Measurements from ENCODE around the gene PI4KB.
"Not testable (repeated sequence)": the region's sequence is repeated elsewhere in the genome, so short reads cannot be mapped to it uniquely, and the experiment has no call there.

PI4KB gene

GRCh38 chr1:151277249-151277648 is 50.0 kb downstream of the PI4KB start:
- peak in 2 of 3 donors; percentile 37 to 42 for DNase-seq
- no peak overlapping the region for H3K27ac ChIP-seq (ENCODE audit: insufficient read depth in 1 of 2, low read depth in 1 of 2, low read length in 2 of 2, poor library complexity in 1 of 2, severe bottlenecking in 2 of 2)
- POLR2A ChIA-PET: no interaction called here

GRCh38 chr1:151275341-151275740 is 51.9 kb downstream of the PI4KB start:
- CTCF ChIA-PET: interaction anchor here (1.0 kb wide), 1 partner anchor 14 kb away, joined by 3 read pairs; no protein-coding TSS in a partner anchor
- H3K27ac ChIP-seq (ENCODE audit: insufficient read depth in 1 of 2, low read depth in 1 of 2, low read length in 2 of 2, poor library complexity in 1 of 2, severe bottlenecking in 2 of 2); DNase-seq; H3K9me3 ChIP-seq (ENCODE audit: control extremely low read depth in 1 of 5, control insufficient read depth in 4 of 5, insufficient read depth in 2 of 5, low read depth in 1 of 5, low read length in 4 of 5); H3K36me3 ChIP-seq (ENCODE audit: control insufficient read depth in 4 of 4, insufficient read depth in 4 of 4, low read length in 3 of 4); H3K4me3 ChIP-seq (ENCODE audit: control insufficient read depth in 1 of 7, extremely low read depth in 1 of 7, insufficient read depth in 4 of 7, low read depth in 2 of 7, low read length in 6 of 7); H3K27me3 ChIP-seq (replicated peaks in 2 of 5; ENCODE audit: control insufficient read depth in 4 of 5, insufficient read depth in 5 of 5, low read length in 4 of 5); POLR2A ChIA-PET: not testable (repeated sequence)
- peaks cover 0 to 17% (median 4%) of the 10 kb centered on the region in 4 experiments for H3K4me1 ChIP-seq (ENCODE audit: control extremely low read depth in 1 of 4, control insufficient read depth in 4 of 4, insufficient read depth in 4 of 4, low read length in 3 of 4)
- 100% methylated on average over 2 of the region's 5 CpGs for WGBS (ENCODE audit: insufficient coverage)

More at GRCh38 chr1:151277249-151277648, 50.0 kb downstream of the PI4KB start:
- H3K36me3 ChIP-seq (ENCODE audit: control insufficient read depth in 4 of 4, insufficient read depth in 4 of 4, low read length in 3 of 4): no peaks in the 10 kb centered on the region
- no peaks in the 10 kb centered on the region for H3K27me3 ChIP-seq (replicated peaks in 2 of 5; ENCODE audit: control insufficient read depth in 4 of 5, insufficient read depth in 5 of 5, low read length in 4 of 5)
- H3K4me3 ChIP-seq (ENCODE audit: control insufficient read depth in 1 of 7, extremely low read depth in 1 of 7, insufficient read depth in 4 of 7, low read depth in 2 of 7, low read length in 6 of 7): no peak overlapping the region
- H3K9me3 ChIP-seq (ENCODE audit: control extremely low read depth in 1 of 5, control insufficient read depth in 4 of 5, insufficient read depth in 2 of 5, low read depth in 1 of 5, low read length in 4 of 5): no peaks in the 10 kb centered on the region
- WGBS (ENCODE audit: insufficient coverage): 63% methylated on average over 2 of the region's 2 CpGs
- CTCF ChIA-PET: interaction anchor here (0.9 to 1.3 kb wide), 3 partner anchors 10 to 25 kb away, joined by 3 to 4 read pairs (median 3); no protein-coding TSS in a partner anchor
- peaks cover 5 to 26% (median 11%) of the 10 kb centered on the region in 4 experiments for H3K4me1 ChIP-seq (ENCODE audit: control extremely low read depth in 1 of 4, control insufficient read depth in 4 of 4, insufficient read depth in 4 of 4, low read length in 3 of 4)

DNA sequence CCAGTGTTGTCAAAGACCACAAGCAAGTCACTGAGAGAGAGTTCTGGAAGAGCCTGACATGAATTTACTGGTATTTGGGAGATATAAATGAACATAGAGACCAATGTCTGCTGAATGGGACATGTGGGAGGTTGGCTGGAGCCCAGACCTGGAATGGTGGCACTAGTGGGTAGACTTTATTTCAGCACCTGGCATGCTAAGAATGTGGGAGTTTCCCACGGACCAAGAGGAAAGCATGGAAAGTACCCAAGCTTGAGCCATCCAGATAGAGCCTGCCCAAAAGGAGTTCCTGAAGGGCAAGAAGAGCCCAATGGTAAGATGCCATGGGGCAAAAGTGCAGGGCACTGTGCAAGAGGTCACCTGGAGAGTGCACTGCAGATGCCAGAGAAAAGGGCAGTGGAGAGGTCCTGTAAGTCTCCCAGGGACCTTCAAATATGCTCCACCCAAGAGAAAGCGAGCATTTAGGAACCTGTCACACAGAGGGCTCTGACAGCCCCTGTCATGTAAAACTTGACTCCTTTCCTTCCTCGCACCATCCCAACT is 53.2 kb downstream of the PI4KB start:
- WGBS (ENCODE audit: insufficient coverage): 100% methylated on average over 2 of the region's 3 CpGs
- Histone ChIP-seq H3K36me3 (ENCODE audit: control insufficient read depth in 4 of 4, insufficient read depth in 4 of 4, low read length in 3 of 4) (peaks cover 0 to 11% (median 3%) of the 10 kb centered on the region in 4 experiments), H3K27ac (ENCODE audit: insufficient read depth in 1 of 2, low read depth in 1 of 2, low read length in 2 of 2, poor library complexity in 1 of 2, severe bottlenecking in 2 of 2) (no peak overlapping the region), H3K4me3 (ENCODE audit: control insufficient read depth in 1 of 7, extremely low read depth in 1 of 7, insufficient read depth in 4 of 7, low read depth in 2 of 7, low read length in 6 of 7) (no peak overlapping the region), H3K27me3 (replicated peaks in 2 of 5; ENCODE audit: control insufficient read depth in 4 of 5, insufficient read depth in 5 of 5, low read length in 4 of 5) (no peaks in the 10 kb centered on the region), H3K9me3 (ENCODE audit: control extremely low read depth in 1 of 5, control insufficient read depth in 4 of 5, insufficient read depth in 2 of 5, low read depth in 1 of 5, low read length in 4 of 5) (no peaks in the 10 kb centered on the region), H3K4me1 (ENCODE audit: control extremely low read depth in 1 of 4, control insufficient read depth in 4 of 4, insufficient read depth in 4 of 4, low read length in 3 of 4) (peaks cover 0 to 17% (median 4%) of the 10 kb centered on the region in 4 experiments)
- CTCF ChIA-PET: interaction anchor here (0.9 to 1.0 kb wide), 2 partner anchors 13 to 15 kb away, joined by 3 read pairs; no protein-coding TSS in a partner anchor
- DNase-seq: no peak
- POLR2A ChIA-PET: no interaction called here

GRCh38 chr1:151267760-151268159 is 59.5 kb downstream of the PI4KB start:
- H3K4me3 ChIP-seq (ENCODE audit: control insufficient read depth in 1 of 7, extremely low read depth in 1 of 7, insufficient read depth in 4 of 7, low read depth in 2 of 7, low read length in 6 of 7): no peak overlapping the region
- no peaks in the 10 kb centered on the region for H3K9me3 ChIP-seq (ENCODE audit: control extremely low read depth in 1 of 5, control insufficient read depth in 4 of 5, insufficient read depth in 2 of 5, low read depth in 1 of 5, low read length in 4 of 5)
- no peak for DNase-seq
- peaks cover 19 to 54% (median 45%) of the 10 kb centered on the region in 4 experiments for H3K36me3 ChIP-seq (ENCODE audit: control insufficient read depth in 4 of 4, insufficient read depth in 4 of 4, low read length in 3 of 4)
- CTCF ChIA-PET: interaction anchor here (0.8 to 1.7 kb wide), 2 partner anchors 10 to 16 kb away, joined by 3 to 5 read pairs; no protein-coding TSS in a partner anchor
- H3K4me1 ChIP-seq (ENCODE audit: control extremely low read depth in 1 of 4, control insufficient read depth in 4 of 4, insufficient read depth in 4 of 4, low read length in 3 of 4): no peaks in the 10 kb centered on the region
- H3K27me3 ChIP-seq (replicated peaks in 2 of 5; ENCODE audit: control insufficient read depth in 4 of 5, insufficient read depth in 5 of 5, low read length in 4 of 5): no peaks in the 10 kb centered on the region
- POLR2A ChIA-PET: interaction anchor here (0.6 kb wide), 2 partner anchors 60 to 701 kb away, joined by 3 to 4 read pairs; no protein-coding TSS in a partner anchor
- 75% methylated on average over 3 of the region's 4 CpGs for WGBS (ENCODE audit: insufficient coverage)
- H3K27ac ChIP-seq (ENCODE audit: insufficient read depth in 1 of 2, low read depth in 1 of 2, low read length in 2 of 2, poor library complexity in 1 of 2, severe bottlenecking in 2 of 2): no peak overlapping the region

- CTCF ChIA-PET: interaction anchor here (0.8 to 1.7 kb wide), 2 partner anchors 11 to 15 kb away, joined by 3 to 5 read pairs; no protein-coding TSS in a partner anchor
- no peaks in the 10 kb centered on the region for H3K9me3 ChIP-seq (ENCODE audit: control extremely low read depth in 1 of 5, control insufficient read depth in 4 of 5, insufficient read depth in 2 of 5, low read depth in 1 of 5, low read length in 4 of 5)
- POLR2A ChIA-PET: no interaction called here
Observed at GRCh38 chr1:151266821-151267220, 60.4 kb downstream of the PI4KB start.

DNA sequence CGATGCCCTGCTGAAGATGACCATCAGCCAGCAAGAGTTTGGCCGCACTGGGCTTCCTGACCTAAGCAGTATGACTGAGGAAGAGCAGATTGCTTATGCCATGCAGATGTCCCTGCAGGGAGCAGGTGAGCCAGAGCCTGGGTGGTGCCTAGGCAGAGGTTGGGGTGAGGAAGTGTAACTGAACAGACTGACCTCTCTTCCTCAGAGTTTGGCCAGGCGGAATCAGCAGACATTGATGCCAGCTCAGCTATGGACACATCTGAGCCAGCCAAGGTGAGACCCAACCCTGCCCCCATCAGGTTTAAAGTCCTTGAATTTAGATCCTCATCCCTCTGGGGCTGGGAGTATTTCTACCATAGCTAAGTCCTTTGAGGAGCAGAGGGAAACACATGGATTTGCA is 60.9 kb downstream of the PI4KB start:
- Histone ChIP-seq H3K4me1 (ENCODE audit: control extremely low read depth in 1 of 4, control insufficient read depth in 4 of 4, insufficient read depth in 4 of 4, low read length in 3 of 4) (no peaks in the 10 kb centered on the region), H3K27me3 (replicated peaks in 2 of 5; ENCODE audit: control insufficient read depth in 4 of 5, insufficient read depth in 5 of 5, low read length in 4 of 5) (no peaks in the 10 kb centered on the region), H3K9me3 (ENCODE audit: control extremely low read depth in 1 of 5, control insufficient read depth in 4 of 5, insufficient read depth in 2 of 5, low read depth in 1 of 5, low read length in 4 of 5) (no peaks in the 10 kb centered on the region), H3K36me3 (ENCODE audit: control insufficient read depth in 4 of 4, insufficient read depth in 4 of 4, low read length in 3 of 4) (peaks cover 20 to 61% (median 51%) of the 10 kb centered on the region in 4 experiments), H3K4me3 (ENCODE audit: control insufficient read depth in 1 of 7, extremely low read depth in 1 of 7, insufficient read depth in 4 of 7, low read depth in 2 of 7, low read length in 6 of 7) (no peak overlapping the region), H3K27ac (ENCODE audit: insufficient read depth in 1 of 2, low read depth in 1 of 2, low read length in 2 of 2, poor library complexity in 1 of 2, severe bottlenecking in 2 of 2) (peak overlapping the region in 1 of 2 experiments; percentile 43)
- ChIA-PET CTCF (interaction anchor here (1.1 kb wide), 1 partner anchor 110 kb away, joined by 3 read pairs; the partner anchor contains the start of gene TNFAIP8L2), POLR2A (no interaction called here)
- WGBS (ENCODE audit: insufficient coverage): 100% methylated on average over 1 of the region's 3 CpGs
- no peak for DNase-seq

More at GRCh38 chr1:151266821-151267220, 60.4 kb downstream of the PI4KB start:
- DNase-seq: no peak
- H3K4me3 ChIP-seq (ENCODE audit: control insufficient read depth in 1 of 7, extremely low read depth in 1 of 7, insufficient read depth in 4 of 7, low read depth in 2 of 7, low read length in 6 of 7): no peak overlapping the region
- H3K27ac ChIP-seq (ENCODE audit: insufficient read depth in 1 of 2, low read depth in 1 of 2, low read length in 2 of 2, poor library complexity in 1 of 2, severe bottlenecking in 2 of 2): peak overlapping the region in 1 of 2 experiments; percentile 43
- no peaks in the 10 kb centered on the region for H3K4me1 ChIP-seq (ENCODE audit: control extremely low read depth in 1 of 4, control insufficient read depth in 4 of 4, insufficient read depth in 4 of 4, low read length in 3 of 4)
- H3K27me3 ChIP-seq (replicated peaks in 2 of 5; ENCODE audit: control insufficient read depth in 4 of 5, insufficient read depth in 5 of 5, low read length in 4 of 5): no peaks in the 10 kb centered on the region
- 73% methylated on average over 7 of the region's 8 CpGs for WGBS (ENCODE audit: insufficient coverage)
- H3K36me3 ChIP-seq (ENCODE audit: control insufficient read depth in 4 of 4, insufficient read depth in 4 of 4, low read length in 3 of 4): peaks cover 20 to 61% (median 50%) of the 10 kb centered on the region in 4 experiments
